GM18868 (cell line): ENCODE results near the gene ZNF346.
"Not testable (repeated sequence)": the region's sequence is repeated elsewhere in the genome, so short reads cannot be mapped to it uniquely, and the experiment has no call there.

Experiments
- ATAC-seq: cut with Tn5 transposase; IDR thresholded peaks from one replicate; pipeline ENCODE4 v1.9.1; 2021; ENCODE audit warnings: mild to moderate bottlenecking, moderate library complexity; ENCODE audit not compliant: unreplicated experiment

Gene ZNF346, protein sequence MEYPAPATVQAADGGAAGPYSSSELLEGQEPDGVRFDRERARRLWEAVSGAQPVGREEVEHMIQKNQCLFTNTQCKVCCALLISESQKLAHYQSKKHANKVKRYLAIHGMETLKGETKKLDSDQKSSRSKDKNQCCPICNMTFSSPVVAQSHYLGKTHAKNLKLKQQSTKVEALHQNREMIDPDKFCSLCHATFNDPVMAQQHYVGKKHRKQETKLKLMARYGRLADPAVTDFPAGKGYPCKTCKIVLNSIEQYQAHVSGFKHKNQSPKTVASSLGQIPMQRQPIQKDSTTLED

DNA sequence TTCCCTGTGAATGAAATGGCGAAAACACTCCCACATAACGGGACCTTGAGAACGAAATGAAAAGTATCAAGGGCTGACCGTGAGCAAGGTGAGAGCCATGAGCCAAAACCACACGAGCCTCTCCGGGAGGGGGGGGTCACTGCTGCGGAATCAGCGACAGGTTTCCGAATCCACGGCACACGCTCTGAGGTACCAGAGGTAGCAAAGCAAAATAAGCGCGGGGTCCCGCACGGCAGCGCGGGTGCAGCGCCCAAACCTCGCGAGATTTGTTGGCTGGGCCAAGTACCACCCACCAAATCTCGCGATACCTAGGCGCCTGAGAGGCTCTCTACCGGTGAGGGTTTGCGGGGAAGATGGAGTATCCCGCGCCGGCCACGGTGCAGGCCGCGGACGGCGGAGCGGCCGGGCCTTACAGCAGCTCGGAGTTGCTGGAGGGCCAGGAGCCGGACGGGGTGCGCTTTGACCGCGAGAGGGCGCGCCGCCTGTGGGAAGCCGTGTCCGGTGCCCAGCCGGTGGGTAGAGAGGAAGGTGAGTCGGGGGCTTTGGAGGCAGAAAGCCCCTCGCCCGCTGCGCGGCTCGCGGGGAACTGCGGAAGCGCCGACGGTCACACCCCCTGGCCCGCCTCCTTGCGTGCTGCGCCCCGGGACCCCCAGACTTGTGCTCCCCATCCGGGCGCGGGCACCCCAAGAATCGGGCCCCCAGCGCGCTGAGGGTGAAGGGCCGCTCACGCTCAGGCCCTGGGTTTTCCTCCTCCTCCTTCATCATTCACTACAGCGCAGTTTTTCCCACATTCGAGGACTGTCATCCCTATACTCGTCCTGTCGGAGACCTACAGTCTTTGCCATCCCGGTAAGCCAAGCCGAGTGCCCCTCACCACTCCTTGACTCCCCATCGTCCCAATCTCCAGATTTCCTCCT, at the start of gene ZNF346:
Gene ZNF346, plus strand, starts transcription at position 311 of the 917 bp plus-strand sequence. Its CDS starts 43 bp downstream, at position 354.
- ATAC-seq = peak; percentile 94

DNA sequence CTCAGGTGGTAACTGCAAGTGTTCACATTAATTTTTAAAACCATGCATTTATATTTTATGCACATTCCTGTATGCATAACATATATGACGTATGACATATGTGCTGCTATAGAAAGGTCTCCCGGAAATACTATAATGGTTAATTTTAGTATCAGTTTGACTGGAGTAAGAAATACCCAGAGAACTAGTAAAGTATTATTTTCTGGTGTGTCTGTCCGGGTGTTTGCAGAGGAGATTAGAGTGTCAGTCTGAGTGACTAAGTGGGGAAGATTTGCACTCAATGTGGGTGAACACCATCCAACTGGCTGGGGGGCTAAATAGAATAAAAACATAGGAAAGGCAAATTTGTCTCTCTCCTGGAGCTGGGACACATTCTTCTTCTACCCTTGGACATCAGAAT, 42.8 kb upstream of the ZNF346 start:
- ATAC-seq = no peak

DNA sequence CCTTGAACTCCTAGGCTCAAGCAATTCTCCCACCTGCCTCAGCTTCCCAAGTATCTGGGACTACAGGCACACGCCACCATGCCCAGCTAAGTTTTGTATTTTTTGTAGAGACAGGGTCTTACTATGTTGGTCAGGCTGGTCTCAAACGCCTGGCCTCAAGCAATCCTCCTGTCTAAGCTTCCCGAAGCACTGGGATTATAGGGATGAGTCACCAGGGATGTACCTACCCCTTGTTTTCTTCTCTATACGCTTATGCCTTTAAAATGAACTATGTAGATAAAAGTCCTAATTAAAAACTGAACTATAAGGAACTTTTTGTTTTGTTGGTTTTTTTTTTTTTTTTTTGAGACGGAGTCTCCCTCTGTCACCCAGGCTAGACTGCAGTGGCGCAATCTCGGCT, 41.7 kb upstream of the ZNF346 start:
- no peak for ATAC-seq

DNA sequence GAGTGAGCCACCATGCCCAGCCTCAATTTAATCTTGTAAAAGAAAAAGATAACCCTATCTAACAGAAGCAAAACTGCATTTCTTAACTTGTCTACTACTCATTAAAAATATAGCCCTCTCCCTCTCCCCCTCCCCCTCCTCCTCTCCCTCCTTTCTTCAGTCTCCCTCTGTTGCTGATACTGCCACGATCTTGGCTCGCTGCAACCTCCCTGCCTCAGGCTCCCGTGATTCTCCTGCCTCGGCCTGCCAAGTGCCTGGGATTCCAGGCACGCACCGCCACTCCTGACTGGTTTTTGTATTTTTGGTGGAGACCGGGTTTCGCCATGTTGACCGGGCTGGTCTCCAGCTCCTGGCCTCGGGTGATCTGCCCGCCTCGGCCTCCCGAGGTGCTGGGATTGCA, 39.4 kb upstream of the ZNF346 start:
- not testable (repeated sequence) for ATAC-seq

- not testable (repeated sequence) for ATAC-seq
These were observed 38.9 kb upstream of the ZNF346 start for GRCh38 chr5:176983593-176983992.

GRCh38 chr5:176984176-176984575, 38.3 kb upstream of the ZNF346 start:
- not testable (repeated sequence) for ATAC-seq

GRCh38 chr5:176985516-176985915, 37.0 kb upstream of the ZNF346 start:
- no peak for ATAC-seq

- no peak for ATAC-seq
These were observed 36.2 kb upstream of the ZNF346 start for GRCh38 chr5:176986280-176986679.

- ATAC-seq = no peak
These were observed 34.9 kb upstream of the ZNF346 start for GRCh38 chr5:176987583-176987982.

DNA sequence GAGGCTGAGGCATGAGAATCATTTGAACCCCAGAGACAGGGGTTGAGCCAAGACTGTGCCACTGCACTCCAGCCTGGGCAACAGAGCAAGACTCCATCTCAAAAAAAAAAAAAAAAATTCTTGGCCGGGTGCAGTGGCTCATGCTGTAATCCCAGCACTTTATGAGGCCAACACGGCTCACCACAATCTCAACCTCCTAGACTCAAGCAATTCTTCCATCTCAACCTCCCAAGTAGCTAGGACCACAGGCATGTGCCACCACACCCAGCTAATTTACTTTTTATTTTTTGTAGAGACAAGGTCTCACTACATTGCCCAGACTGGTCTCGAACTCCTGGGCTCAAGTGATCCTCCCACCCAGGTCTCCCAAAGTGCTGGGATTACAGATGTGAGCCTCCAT, 29.4 kb upstream of the ZNF346 start:
- ATAC-seq = not testable (repeated sequence)

GRCh38 chr5:176994460-176995121, 27.9 kb upstream of the ZNF346 start:
- peak; percentile 47 for ATAC-seq

DNA sequence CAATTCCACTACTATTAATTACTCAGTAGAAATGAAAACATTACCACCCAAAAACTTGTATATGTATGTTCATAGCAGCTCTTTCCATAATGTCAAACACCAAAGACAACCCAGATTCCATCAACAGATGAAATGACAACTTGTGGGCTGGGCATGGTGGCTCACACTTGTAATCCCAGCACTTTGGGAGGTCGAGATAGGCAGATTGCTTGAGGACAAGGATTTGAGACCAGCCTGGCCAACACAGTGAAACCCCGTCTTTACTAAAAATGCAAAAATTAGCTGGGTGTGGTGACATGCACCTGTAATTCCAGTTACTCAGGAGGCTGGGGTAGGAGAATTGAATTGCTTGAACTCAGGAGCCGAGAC, 27.4 kb upstream of the ZNF346 start:
- ATAC-seq = no peak

DNA sequence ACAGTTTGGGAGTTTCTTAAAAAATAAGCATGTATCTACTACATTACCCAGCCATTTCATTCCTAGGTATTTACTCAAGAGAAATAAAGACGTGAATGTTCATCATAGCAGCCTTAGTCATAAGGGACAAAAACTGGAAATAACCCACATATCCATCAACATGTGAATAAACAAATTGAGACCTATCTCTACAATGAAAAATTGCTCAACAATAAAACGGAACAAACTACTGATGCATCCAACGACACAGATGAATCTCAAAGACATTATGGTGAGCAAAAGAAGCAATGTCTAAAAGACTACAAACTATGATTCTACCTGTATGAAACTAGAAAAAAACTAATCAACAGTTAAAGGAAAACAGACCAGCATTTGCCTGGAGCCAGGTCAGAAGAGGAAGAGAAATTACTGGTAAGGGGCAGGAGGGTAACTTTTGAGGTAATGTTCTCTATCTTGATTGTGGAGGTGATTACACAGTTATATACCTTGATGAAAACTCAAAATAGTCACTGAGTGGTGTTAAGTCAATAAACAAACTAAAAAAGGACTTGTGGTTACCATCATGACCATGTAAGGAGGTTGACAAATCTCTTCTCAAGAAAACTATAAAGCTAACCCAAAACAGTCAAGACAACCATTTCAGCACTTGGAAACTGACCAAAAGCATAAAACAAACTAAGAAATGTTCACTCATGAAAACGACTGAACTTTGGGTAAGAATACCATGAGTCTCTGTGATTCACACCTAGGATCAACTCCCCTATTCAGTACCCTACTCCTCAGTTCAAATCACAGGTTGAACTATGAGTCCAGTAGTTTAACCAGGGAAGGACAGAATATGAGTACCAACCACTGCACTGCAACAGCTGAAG, 26.4 kb upstream of the ZNF346 start:
- ATAC-seq = peak; percentile 66

- no peak for ATAC-seq
These were observed 25.7 kb upstream of the ZNF346 start for GRCh38 chr5:176996780-176997179.

DNA sequence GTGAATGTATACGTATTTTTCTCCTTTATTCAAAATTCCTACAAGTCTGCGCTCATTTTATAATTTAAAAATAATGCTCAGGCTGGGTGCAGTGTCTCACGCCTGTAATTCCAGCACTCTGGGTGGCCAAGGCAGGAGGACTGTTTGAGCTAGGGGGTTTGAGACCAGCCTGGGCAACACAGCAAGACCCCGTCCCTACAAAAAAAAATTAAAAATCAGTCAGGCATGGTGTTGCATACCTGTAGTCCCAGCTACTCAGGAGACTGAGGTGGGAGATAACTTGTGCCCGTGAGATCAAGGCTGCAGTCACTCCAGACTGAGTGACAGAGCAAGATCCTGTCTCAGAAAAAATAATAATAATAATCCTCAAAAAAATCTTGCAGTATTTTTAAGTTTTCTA, 23.7 kb upstream of the ZNF346 start:
- no peak for ATAC-seq

DNA sequence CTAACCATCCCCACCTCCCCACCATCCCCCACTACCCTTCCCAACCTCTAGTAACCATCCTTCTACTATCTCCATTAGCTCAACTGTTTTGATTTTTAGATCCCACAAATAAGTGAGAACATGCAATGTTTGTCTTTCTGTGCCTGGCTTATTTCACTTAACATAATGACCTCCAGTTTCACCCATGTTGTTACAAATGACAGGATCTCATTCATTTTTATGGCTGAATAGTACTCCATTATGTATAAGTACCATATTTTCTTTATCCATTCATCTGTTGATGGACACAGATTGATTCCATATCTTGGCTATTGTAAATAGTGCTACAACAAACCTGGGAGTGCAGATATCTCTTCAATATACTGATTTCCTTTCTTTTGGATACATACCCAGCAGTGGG, 23.0 kb upstream of the ZNF346 start:
- not testable (repeated sequence) for ATAC-seq

- no peak for ATAC-seq
These were observed 18.8 kb upstream of the ZNF346 start for GRCh38 chr5:177003649-177004048.

DNA sequence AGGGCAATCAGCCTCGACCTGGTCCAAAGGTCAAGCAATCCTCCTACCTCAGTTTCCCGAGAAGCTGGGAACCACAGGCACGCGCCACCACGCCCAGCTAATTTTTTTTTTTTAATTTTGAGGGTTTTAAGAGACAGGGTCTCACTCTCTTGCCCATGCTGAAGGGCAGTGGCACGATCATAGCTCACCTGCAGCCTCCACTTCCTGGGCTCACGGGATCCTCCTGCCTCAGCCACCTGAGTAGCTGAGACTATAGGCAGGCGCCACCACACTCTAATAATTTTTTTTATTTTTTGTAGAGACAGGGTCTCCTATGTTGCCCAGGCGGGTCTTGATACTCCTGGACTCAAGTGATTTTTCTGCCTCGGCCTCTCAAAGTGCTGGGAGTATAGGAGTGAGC, 17.5 kb upstream of the ZNF346 start:
- ATAC-seq = no peak

DNA sequence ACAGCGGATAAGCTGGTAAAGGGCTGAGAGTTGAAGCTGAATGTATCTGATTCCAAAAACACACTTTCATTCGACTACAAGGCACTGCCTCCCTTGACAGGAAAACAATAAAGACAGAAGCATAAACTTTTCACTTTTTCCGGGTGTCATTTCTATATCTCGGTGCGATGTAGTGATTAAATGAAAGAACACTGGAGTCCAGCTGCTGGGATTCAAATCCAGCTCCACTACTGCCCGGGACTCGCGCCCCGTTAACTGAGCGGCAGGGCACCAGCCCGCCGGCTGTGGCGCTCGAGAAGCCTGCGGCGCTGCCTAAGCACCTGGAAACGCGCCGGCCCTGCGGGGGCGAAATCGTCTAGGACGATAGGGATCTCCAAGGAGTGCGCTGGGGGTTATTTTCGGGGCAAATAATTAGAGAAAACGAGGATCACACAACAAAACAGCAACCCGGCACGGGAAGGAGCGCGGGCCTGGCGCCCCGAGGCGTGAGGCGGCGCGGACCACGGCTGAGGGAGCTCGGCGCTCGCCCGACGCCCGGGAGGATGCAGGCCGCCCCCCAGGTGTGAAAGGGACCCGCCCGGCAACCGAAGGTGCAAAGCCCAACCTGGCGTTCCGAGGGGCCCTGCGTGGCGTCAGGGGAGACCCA, 16.8 kb upstream of the ZNF346 start:
- peak; percentile 55 for ATAC-seq
